GM19455 (cell line): Measurements from ENCODE around the gene LONP2.
"Not testable (repeated sequence)": the region's sequence is repeated elsewhere in the genome, so short reads cannot be mapped to it uniquely, and the experiment has no call there.

ENCODE experiments used
- ATAC-seq: cut with Tn5 transposase; IDR thresholded peaks from one replicate; pipeline ENCODE4 v1.9.1; 2021; ENCODE audit not compliant: unreplicated experiment

LONP2 gene

GRCh38 chr16:48235556-48236136, 8.5 kb upstream of the LONP2 start:
- no peak for ATAC-seq

GRCh38 chr16:48236286-48236685, 7.8 kb upstream of the LONP2 start:
- ATAC-seq: no peak

- not testable (repeated sequence) for ATAC-seq
These were observed 4.0 kb upstream of the LONP2 start for GRCh38 chr16:48240147-48240546.

GRCh38 chr16:48244863-48245195, 729 bp downstream of the LONP2 start:
- ATAC-seq: no peak

- ATAC-seq: no peak
These were observed 2.0 kb downstream of the LONP2 start for GRCh38 chr16:48246066-48246465.

- no peak for ATAC-seq
These were observed 3.2 kb downstream of the LONP2 start, which contains the start of gene ABCC11 for GRCh38 chr16:48247311-48247710. Gene ABCC11 (minus strand): TSS chr16:48247539. CDS start chr16:48231921, 15,618 bp downstream.

- no peak for ATAC-seq
These were observed 6.6 kb downstream of the LONP2 start for GRCh38 chr16:48250520-48251278.

GRCh38 chr16:48252013-48252412, 7.9 kb downstream of the LONP2 start:
- ATAC-seq: no peak

GRCh38 chr16:48256579-48257177, 12.6 kb downstream of the LONP2 start:
- no peak for ATAC-seq

- ATAC-seq: no peak
These were observed 17.5 kb downstream of the LONP2 start for GRCh38 chr16:48261569-48261968.

- ATAC-seq: no peak
These were observed 18.5 kb downstream of the LONP2 start for GRCh38 chr16:48262631-48263030.

- ATAC-seq: no peak
These were observed 24.9 kb downstream of the LONP2 start for GRCh38 chr16:48269011-48269410.

GRCh38 chr16:48271728-48272127, 27.6 kb downstream of the LONP2 start:
- ATAC-seq: no peak

- ATAC-seq: no peak
These were observed 28.8 kb downstream of the LONP2 start for GRCh38 chr16:48272837-48273421.

- no peak for ATAC-seq
These were observed 30.4 kb downstream of the LONP2 start for GRCh38 chr16:48274476-48274875.

GRCh38 chr16:48276102-48276501, 32.0 kb downstream of the LONP2 start:
- no peak for ATAC-seq

- ATAC-seq: no peak
These were observed 33.1 kb downstream of the LONP2 start for GRCh38 chr16:48277158-48277557.

- no peak for ATAC-seq
These were observed 35.1 kb downstream of the LONP2 start for GRCh38 chr16:48279199-48279598.

- no peak for ATAC-seq
These were observed 36.4 kb downstream of the LONP2 start for GRCh38 chr16:48280546-48280945.

GRCh38 chr16:48282636-48283263, 38.6 kb downstream of the LONP2 start:
- no peak for ATAC-seq

- ATAC-seq: no peak
These were observed 40.8 kb downstream of the LONP2 start for GRCh38 chr16:48284772-48285409.
